Umbilical cord (tissue), 2 donors: ENCODE results near the gene PSMD5. TPM values are rescaled to one million over a fixed set of nuclear protein-coding genes. Genes with fewer than 3 reads are reported as not detected.
A peak's percentile ranks its signal among the peaks of the same experiment; 100 is the strongest.

ENCODE experiments used
- DNase-seq: peaks from one replicate; pipeline ENCODE4 v3.0.0-alpha.2; 2015; ENCODE audit warnings: low spot score
- total RNA-seq: library from RNA; depleted of rRNA; stranded (reverse); fragments of >200 nt; gene quantifications from one replicate; pipeline ENCODE4 v1.2.3, GENCODE V29; 2014; ENCODE audit warnings: low replicate concordance; ENCODE audit not compliant: insufficient read depth

Gene PSMD5
- total RNA-seq, 1 donor from 2014 or later: 57.8 TPM

DNA sequence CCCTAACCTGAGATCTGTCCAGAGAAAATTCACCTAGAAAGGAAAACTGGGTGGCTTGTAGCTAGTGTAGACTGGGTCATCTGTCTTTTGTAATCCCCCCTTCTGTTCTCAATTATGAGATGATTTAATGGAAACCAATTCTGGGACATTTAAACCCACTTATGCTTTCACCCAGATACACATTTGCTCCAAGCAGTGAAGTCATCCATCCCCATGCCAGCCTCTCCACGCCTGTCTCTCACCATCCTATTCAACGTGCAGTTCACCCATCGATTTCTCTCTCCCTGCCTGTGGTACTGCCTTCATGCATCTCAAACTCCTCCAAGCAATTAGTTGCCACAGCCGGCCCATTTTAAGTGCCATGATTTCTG is 32.5 kb upstream of the PSMD5 start:
- DNase-seq: no peak

DNA sequence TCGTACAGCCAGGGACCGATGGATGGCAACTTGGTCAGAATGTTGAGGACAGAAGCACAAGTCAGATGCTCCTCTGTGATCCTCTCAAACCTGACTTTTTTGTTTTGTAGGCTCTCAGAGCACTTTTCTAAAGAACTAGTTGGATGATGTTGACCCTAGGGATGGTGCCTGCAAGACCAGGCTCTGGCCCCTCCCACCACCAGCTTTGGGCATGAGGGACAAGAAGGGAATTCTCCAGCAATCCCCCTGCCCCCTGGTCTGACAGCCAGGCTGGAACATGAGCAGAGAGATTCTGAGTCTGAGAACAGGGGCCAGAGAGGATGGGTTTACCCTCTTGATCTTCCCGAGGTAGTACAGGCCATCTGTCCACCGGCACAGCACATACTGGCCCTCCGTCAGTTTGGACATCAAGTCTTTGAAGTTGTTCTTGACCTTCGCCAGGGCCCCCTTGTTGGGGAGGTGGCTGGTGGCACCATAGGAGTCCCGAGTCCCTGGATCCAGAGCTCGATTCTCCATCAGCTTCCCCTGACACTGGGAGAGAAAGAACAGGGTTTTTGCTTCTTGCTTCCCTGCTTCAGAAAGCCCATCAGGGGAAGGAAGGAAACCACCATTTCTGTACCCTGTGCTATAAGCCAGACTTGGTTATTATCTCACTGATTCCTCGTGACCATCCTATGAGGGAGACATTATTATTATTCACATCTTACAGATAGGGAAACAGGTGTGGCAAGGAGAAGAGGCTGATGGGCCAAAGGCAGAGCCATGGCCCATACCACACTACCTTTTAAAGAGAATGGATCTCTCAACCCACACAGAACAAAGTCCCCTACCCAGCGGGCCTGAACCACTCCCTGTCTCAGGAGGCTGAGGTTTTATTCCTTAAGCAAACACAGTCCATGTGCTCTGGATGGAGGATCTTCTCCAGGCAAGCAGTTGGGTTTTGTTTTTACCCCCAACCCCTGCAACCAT is 31.8 kb upstream of the PSMD5 start:
- no peak for DNase-seq

DNA sequence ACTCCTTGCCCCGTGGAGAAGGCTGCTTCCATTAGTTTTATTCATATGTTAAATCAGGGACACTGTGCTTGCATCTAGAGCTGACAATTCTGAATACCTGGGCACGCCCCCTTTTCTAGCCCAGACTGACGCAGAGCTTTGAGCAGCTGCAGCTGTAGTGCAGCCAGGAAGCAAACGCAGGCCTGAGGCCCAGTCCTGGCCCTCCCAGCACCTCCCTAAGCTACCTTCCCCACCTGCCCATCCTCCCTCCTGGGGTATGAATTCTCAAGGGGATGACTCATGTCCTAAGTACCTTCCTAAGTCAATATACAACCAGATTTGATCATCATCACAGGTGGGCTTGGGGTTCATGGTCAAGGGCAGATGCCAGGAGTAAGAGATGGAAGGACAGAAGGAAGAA is 30.8 kb upstream of the PSMD5 start:
- no peak for DNase-seq

DNA sequence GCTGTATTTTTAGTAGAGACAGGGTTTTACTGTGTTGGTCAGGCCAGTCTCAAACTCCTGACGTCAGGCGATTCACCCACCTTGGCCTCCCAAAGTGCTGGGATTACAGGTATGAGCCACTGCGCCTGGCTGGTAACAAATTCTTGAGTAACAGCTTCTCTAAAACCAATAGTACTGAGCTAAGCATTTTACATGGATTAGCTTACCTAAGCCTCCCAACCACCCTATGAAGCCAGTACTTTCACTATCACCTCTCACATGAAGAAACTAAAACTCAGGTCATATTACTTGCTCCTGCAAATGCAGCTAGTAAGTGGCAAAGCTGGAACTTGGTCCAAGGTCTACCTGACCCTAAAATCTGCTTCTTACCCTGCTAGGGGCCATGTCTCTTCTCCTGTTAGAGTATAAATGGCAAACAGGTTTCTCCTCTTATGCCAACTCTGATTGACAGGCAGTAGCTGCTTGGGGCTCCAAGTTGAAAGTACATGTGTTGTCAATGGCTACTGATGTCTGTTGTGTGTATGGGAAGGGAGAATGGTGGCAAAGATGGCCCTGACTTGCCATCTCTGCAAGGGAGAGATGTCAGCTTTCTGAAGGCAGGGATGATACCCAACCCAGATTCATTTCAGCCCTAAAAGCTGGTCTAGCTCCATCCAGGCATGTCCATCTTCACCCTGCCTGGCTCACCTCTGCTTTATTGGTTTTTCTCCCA is 30.2 kb upstream of the PSMD5 start:
- no peak for DNase-seq

DNA sequence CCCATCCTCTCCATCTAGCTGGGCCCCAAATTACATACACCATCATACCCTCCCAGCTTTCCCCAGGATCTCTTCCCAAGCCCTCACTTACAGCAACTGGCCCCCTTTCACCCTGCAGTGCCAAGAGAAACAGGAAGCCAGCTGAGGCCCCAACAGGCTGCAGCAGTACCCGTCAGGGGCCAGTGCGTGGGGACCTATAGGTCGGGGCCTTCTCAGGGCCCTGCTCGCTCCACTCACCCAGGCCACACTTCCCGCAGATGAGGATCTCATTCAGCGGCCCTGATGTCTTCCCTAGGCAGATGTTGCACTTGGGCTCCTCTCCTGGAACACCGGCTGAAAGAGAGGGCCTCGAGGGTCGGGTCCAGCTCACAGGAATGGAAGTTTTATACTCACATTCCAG is 27.5 kb upstream of the PSMD5 start:
- no peak for DNase-seq

DNA sequence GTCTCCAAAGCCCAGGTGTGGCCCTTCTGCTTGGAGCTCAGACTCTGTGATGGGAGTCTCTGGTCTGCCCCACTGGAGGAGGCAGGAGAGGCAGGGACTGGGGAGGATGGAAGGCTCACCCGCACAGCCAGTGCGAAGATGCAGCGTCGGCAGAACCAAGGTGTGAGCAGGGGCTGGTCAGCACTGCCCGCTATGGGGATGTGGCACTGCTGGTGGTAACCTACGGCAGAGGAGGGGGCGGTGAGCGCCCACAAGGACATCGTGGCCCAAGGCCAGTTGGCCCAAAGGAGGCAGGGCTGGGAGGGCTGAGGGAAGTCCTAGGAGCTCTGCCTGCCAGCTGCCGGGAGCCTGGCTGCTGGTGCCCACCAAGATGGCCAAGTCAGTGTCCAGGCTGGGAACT is 27.0 kb upstream of the PSMD5 start:
- DNase-seq: no peak

DNA sequence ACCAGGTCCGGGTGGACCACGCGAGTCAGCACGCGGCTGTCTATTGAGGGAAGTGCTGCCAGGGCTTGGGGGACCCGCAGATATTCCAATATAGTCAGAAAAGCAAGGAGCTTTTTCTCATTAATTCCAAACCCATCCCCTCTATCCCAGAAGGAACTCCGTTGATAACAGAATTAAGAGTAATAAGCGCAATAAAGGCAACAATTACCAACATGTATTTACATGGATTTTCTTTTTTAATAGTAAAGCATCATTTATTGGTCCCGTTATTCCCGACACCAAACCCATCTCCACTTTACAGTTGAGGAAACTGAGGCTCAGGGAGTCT is 26.6 kb upstream of the PSMD5 start:
- DNase-seq: no peak

DNA sequence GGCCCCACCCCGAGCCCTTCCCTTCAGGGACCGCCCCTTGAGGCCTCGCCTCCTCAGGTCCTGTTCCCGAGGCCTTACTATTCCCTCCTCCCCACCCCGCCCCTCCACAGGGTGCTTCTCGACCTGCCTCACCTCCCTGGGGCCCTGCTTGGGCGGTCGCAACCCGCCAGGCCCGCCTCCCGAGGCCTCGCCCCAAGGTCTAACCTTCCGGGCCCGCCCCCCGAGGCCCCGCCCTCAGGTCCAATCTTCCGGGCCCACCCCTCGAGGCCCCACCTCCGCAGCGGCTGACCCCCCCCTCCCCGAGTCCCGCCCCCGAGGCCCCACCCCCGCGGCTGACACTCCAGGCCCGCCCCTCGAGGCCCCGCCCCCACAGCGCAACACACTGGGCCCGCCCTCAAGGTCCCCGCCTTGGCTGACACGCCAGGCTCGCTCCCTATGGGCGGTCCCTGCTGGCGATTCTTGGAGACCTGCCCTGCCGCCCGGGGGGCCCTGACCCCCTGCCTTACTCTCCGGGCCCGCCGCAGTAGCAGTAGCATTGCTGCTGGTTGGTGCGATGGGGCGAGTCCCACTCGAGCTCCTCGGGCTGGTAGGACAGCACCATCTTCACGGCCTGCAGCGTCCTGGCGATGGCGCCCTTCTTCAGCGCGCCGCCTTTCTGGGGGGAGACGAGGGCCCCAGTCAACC is 26.1 kb upstream of the PSMD5 start:
- peak; percentile 94 for DNase-seq

DNA sequence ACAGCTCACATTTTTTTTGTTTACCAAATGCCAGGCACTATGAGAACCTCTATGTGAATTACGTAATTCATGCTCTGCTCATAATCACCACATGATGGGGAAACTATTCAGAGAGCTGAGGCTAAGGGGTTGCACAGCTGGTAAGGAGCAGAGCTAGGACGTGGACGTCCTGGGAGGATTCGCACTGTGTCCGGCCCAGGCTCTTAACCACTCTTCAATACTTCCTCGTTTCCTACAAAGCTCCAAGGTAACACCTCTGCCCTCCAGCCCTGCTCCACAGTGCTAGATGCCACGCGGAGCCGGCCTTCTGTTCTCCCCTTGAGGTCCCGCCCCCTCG is 25.6 kb upstream of the PSMD5 start:
- no peak for DNase-seq

DNA sequence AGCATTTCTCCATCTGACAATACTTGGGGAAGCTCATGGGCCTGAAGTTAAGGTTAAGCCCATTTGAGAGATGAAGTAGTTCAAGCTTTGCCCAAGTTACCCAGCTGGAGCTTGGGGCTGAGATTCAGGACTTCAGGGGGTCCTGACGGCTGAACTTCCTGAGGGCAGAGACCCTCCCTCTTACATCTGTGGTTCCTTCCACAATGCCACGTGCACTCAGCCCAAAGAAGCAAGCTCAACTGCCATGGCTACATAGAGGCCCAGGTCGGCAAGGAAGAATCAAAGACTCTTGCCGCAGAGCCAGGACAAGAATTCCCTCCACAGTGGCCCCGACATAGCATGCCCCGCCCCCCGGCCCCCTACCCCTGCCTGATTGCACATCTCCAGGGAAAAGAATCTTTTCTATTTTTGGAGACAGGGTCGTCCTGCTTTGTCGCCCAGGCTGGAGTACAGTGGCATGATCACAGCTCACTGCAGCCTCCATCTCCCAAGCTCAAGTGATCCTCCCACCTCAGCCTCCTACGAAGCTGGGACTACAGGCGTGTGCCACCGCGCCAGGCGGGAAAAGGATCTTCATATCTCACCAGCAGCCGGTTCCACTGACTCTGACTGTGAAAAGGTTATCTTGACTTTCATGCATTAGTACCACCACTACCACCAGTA is 25.1 kb upstream of the PSMD5 start:
- no peak for DNase-seq

DNA sequence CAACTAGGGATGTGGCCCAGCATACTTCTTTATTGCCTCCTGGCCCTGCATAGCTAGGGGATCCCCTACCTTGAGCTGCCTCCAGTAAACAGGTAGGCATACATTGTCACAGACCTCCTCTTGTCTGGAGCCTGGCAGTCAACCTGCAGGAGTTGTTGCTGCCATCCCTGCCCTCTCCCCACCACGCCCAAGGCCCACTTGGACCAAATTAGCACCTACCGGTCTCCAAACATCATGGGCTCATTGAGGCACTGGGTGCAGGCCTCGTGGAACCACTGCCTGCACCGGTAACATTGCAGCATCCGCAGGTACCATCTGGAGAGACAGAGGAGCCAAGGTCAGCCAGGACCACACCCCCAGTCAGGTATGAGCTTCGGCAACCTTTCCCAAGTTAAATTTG is 23.9 kb upstream of the PSMD5 start:
- no peak for DNase-seq

DNA sequence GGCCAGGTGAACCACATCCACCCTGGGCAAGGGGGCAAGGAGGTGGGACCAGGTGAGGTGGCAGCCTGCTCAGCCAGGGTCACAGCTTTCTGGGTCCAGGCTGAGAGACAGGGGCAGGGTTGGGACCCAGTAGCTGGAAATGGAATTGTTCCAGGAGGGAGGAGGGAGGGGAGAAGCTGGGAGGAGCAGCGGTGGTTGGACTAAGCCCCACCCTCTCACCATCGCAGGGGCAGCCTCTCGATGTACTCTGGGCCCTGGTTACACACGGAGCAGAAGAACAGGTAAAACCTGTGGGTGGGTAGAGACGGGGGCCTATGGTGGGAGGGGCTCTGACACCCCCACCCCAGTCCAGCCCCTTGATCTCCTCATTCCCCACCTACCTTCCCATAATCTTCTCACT is 23.1 kb upstream of the PSMD5 start:
- peak; percentile 45 for DNase-seq

DNA sequence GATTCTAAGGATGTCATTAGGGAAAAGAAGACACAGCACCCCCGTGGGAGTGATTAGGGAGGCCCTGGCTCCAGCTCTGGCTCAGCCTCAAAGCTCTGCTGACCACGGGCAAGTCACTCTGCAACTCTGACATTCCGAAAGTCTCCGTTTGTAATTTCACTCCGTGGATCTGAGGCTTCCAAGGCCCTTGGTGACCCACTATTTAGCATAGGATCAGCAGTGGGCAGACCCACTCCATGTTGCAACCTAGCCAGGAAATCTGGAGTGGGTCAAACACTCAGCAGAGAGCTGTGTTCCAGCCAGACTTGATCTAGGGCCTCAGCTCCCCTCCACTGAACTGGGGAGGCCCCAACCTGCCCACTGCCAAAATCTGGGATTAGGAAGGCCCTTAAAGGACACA is 22.5 kb upstream of the PSMD5 start:
- DNase-seq: peak; percentile 64

DNA sequence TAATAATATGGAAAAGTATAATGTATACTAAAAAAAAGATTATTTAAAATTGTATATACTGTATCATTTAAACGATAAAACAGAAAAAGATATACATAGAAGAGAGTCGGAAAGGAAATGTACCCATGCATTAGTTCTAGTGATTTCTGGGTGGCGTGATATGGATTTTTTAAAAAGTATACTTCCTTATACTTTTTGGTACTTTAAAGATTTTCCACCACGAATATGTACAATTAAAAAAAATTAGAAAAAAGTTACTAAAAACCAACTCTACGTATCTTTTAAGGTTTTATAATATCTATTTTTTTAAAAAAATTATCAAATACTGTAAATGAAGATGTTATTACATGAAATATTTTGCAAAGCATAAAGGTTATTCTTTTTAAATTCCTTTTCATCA is 22.0 kb upstream of the PSMD5 start:
- no peak for DNase-seq

DNA sequence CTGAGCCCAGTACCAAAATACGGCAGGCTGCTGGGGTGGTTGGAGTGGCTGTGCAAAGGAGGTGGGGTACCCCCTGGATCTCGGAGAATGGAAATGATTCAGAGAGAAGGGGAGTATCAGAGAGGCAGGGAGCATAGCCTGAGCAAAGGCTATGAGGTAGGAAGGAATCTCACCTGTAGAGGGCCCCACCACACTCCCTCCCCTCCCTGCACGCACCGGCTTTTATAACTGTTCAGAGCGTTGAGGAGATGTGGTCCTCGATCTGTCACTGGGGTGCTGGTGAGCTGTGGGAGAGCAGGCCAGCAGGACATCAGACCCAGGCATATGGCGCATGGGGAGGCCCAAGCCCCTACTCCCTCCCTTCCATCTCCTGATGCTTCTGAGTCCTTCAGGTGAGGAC is 21.1 kb upstream of the PSMD5 start:
- no peak for DNase-seq

DNA sequence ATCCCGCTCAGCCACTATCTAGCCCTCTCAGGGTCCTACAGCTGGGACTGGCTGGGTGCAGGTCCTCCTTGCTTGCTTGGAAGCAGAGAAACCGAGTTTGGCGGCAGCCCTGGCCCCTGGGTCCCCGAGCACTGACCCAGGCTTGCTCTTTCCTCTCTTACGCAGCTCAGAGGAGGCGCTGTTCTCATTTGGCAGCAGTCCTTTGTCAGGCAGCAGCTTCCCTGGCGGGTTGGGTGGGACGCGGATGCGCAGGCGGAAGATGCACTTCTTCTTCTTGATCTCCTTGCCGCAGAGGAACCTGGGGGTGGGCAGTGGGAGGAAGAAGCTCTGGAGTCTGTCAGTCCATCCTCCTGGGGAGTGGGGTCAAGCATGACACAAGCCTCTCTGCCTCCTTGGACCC is 19.7 kb upstream of the PSMD5 start:
- DNase-seq: no peak

DNA sequence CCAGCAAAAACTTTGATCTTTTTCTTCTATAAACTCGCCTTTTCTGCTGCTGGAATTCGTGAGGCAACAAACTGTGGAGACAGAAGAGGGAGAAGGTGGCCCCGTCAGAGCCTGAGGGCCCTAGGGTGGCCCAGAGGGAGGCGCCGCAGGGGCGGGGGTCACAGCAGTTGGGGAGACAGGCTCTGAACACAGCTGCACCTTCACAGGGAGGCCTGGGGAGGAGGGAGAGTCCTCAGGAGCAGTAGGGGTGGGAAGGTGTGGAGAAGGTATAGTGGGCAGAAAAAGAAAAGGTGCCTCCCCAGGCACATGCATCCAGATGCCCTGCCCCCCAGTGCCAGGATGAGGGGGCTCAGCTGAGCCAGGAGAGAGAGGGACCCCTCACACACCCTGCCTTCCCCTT is 19.2 kb upstream of the PSMD5 start:
- DNase-seq: no peak

DNA sequence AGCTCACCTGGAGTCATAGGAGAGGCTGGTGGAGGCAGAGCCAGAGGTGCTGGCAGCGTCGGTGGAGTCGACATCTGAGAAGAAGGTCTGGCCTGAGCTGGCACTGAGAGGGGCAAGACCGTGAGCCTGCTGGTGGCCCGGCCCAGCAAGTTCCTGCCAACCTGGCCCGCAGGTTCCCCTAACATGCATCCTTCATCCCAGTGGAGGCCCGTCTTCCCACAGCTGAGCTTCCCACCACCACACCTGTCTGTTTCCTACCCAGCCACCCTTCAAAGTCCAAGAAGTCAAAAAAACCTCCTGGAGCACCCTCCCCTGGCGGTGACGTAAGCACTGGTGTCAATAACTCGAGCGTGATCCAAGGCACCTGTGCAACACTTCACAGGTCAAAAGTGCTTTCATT is 17.4 kb upstream of the PSMD5 start:
- no peak for DNase-seq

DNA sequence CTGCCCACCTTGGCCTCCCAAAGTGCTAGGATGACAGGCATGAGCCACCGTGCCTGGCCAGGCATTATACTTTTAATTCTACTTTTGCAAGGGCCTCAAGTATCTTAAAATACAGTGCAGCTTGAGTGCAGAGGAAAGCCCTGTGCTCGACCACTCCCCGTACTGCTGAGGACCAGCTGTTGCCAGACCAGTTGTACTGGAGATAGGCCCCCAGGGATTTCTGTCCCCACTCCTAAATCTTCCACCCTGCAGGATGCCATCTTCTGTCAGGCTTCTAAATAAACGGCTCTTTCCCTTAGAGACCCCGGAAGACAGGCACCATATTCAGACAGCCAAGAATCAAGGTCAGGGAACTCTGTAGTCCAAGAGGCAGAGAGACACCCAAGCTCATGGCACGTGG is 16.6 kb upstream of the PSMD5 start:
- no peak for DNase-seq

DNA sequence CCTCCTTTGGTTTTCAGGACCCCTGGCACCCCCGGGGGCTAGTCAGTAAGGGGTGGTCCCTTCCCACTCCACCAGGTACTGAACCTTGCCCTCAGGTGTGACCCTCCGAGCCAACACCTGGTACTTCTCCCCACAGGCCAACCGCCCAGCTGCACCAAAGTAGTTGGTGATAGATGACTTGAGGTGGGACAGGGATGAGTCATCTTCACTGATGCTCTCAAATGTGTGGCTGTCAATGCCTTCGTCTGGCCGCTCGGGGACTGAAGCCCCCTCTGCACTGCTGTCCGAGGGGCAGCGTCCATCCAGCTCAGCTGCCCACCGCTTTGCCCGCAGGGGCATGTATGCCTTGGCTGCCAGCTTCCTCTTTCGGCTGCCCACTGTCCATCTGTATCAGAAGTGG is 15.2 kb upstream of the PSMD5 start:
- no peak for DNase-seq

DNA sequence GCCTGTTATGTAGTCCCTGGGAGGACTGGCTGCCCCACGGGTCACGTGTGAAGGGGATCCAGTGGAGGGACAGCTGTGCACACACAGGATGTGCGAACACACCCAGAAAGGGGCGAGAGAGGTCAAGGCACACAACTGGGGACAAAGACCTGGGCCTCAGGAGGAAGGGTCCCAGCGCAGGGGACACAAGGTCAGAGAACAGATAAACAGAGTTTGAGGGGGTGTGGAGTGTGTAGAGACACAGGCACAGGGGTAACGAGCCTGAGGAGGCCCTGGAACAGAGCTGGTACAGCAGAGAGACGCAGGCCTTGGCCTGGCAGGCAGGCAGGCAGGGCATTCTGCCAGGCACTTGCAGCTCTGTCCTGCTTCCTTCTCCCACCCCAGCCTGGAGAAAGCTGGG is 14.8 kb upstream of the PSMD5 start:
- DNase-seq: no peak

DNA sequence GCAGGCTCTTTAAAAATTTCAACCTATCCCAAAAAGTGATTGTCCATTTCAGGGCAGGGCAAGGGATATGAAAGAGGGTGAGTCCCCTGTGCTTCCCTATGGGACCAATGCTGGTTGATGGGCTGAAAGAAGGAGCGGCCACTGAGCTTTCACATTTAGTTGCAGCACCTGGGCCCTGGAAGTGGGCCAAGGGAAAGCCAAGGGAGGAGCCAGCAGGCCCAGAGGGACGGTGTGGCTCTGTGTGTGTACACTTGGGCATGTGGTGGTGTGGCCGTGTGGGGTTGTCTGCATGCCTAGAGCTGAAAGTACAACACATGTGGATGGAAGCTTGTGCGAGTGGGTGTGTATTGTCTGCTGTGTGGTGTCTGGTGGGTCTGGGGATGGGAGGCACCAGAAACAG is 14.0 kb upstream of the PSMD5 start:
- DNase-seq: no peak
